Mesothelial cell of epicardium (in vitro differentiated cells): ENCODE measurements around the gene CXCR2. TPM values are rescaled to one million over a fixed set of nuclear protein-coding genes. Genes with fewer than 3 reads are reported as not detected.

Experiments used
- DNase-seq, 2 experiments: peaks; one replicate each; pipeline ENCODE4 v3.0.0; 2021; ENCODE audit warnings: low spot score in 2 of 2; ENCODE audit not compliant: unreplicated experiment in 2 of 2
- H3K27ac Mint-ChIP-seq: 2 replicates; pipeline ENCODE4 v1.8.0; 2021; ENCODE audit warnings: mixed read lengths
- H3K27me3 Mint-ChIP-seq: 2 replicates; pipeline ENCODE4 v1.8.0; 2021; ENCODE audit warnings: low read depth, mixed read lengths
- H3K36me3 Mint-ChIP-seq: 2 replicates; pipeline ENCODE4 v1.8.0; 2021; ENCODE audit warnings: mixed read lengths
- H3K4me1 Mint-ChIP-seq: 2 replicates; pipeline ENCODE4 v1.8.0; 2021; ENCODE audit warnings: mixed read lengths
- H3K4me3 Mint-ChIP-seq: 2 replicates; pipeline ENCODE4 v1.8.0; 2021; ENCODE audit warnings: mild to moderate bottlenecking, moderate library complexity, mixed read lengths
- H3K9me3 Mint-ChIP-seq: 2 replicates; pipeline ENCODE4 v1.8.0; 2021; ENCODE audit warnings: mixed read lengths
- total RNA-seq: library from RNA; stranded (reverse); gene quantifications from 3 replicates; pipeline ENCODE4 v1.2.1, GENCODE V29; 2021
- TF ChIP-seq, protein P1 (sequence below): fragments of 200-600 bp; sonication (generic); IDR thresholded peaks from one replicate; pipeline ENCODE4 v1.5.0; 2021; ENCODE audit warnings: antibody characterized with exemption; ENCODE audit not compliant: unreplicated experiment

The CXCR2 gene
- total RNA-seq, 1 donor from 2014 or later, result 0.83 TPM

DNA sequence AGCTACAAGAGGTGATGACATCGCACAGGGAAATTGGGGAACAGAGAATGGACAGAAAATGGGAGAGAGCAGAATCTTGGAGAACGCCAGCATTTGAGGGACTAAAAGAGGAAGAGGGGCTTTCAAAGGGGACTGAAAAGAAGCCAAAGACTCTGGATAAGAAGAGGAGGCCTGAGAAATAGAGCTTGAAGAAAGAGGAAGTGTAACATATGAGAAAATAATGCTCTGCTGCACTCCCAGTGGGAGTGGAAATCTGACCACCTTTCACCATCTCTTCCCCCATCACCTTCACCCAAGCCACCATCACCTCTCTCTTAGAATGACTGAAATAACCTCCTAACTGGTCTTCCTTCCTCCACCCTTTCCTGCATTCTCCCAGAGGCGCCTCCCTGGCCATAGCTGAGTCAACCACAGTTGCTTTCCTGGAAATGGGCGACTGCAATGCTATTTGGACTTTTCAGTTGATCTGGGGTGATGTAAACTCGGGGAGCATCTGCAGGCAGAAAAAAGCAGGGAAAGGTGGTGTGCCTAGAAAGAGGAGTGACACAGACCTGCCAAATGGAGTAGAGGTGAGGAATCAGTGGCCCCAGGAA lies 24.1 kb downstream of the CXCR2 start:
- peaks cover 6% of the 10 kb centered on the region for H3K9me3 Mint-ChIP-seq
- H3K27me3 Mint-ChIP-seq, result peaks cover 37% of the 10 kb centered on the region
- TF ChIP-seq, protein P1, sequence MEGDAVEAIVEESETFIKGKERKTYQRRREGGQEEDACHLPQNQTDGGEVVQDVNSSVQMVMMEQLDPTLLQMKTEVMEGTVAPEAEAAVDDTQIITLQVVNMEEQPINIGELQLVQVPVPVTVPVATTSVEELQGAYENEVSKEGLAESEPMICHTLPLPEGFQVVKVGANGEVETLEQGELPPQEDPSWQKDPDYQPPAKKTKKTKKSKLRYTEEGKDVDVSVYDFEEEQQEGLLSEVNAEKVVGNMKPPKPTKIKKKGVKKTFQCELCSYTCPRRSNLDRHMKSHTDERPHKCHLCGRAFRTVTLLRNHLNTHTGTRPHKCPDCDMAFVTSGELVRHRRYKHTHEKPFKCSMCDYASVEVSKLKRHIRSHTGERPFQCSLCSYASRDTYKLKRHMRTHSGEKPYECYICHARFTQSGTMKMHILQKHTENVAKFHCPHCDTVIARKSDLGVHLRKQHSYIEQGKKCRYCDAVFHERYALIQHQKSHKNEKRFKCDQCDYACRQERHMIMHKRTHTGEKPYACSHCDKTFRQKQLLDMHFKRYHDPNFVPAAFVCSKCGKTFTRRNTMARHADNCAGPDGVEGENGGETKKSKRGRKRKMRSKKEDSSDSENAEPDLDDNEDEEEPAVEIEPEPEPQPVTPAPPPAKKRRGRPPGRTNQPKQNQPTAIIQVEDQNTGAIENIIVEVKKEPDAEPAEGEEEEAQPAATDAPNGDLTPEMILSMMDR, result no peak
- no peak overlapping the region for H3K27ac Mint-ChIP-seq
- no peak overlapping the region for H3K4me3 Mint-ChIP-seq
- no peaks in the 10 kb centered on the region for H3K36me3 Mint-ChIP-seq
- no peak for DNase-seq
- H3K4me1 Mint-ChIP-seq, result no peaks in the 10 kb centered on the region

DNA sequence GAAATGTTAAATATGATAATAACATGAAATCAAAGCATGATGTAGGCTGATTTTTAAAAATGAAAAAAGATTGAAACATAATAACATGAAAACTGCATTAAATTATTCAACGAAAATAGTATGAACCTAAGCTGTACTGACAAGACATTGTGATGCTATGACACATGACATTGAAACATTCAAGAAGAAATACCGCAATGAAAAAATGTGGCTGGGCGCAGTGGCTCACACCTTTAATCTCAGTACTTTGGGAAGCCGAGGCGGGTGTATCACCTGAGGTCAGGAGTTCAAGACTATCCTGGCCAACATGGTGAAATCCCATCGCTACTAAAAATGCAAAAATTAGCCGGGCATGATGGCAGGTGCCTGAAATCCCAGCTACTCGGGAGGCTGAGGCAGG lies 26.3 kb downstream of the CXCR2 start:
- TF ChIP-seq, protein P1, result no peak
- Mint-ChIP-seq H3K27me3 (peaks cover 38% of the 10 kb centered on the region), H3K4me1 (no peaks in the 10 kb centered on the region), H3K9me3 (no peaks in the 10 kb centered on the region), H3K36me3 (no peaks in the 10 kb centered on the region), H3K4me3 (no peak overlapping the region), H3K27ac (no peak overlapping the region)
- no peak for DNase-seq

DNA sequence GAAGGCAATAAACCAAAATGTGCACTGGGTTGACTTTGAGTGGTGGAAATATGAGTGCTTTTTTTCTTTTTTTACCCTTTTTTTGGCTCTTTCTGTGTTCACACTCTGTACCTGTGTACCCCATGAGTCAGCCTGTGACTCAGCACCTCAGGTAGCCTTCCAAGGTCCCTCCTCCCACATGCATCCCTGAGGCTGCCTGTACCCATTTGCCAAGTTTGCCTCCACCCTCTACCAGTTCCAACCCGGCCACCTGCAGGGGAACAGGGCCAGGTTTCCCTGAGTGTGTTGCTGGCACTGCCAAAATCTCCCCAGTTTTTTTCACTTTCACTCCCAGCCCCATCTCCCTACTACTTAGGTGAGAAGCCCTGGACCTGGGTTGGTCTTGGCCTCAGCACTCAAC lies 26.9 kb downstream of the CXCR2 start:
- no peaks in the 10 kb centered on the region for H3K4me1 Mint-ChIP-seq
- H3K27ac Mint-ChIP-seq, result no peak overlapping the region
- no peak for DNase-seq
- H3K9me3 Mint-ChIP-seq, result no peaks in the 10 kb centered on the region
- TF ChIP-seq, protein P1, result no peak
- H3K36me3 Mint-ChIP-seq, result no peaks in the 10 kb centered on the region
- no peak overlapping the region for H3K4me3 Mint-ChIP-seq
- peaks cover 40% of the 10 kb centered on the region for H3K27me3 Mint-ChIP-seq

DNA sequence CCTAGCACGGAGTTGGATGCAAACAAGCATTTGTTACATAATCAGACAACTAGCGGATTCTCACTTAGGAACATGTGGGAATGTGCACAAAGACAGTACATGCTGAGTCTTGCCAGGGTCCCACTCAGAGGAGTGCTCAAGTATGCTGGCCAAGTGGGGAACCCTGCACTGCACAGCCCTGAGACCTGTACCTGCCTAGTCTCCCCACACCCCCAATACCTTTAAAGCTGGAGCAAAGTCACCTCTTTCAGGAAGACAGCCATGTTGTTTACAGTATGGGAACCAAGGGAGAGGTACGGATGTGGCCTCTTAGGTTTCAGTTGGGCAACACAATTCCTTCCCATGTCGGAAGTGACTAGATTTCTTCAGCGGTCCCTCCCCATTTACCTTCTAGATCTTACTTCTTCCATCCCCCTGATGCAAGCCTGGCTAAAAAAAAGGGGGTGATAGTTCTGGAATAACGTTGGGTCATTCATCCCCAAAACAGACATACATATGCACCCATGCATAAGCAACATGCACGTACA lies 30.2 kb downstream of the CXCR2 start:
- DNase-seq, result no peak
- H3K4me1 Mint-ChIP-seq, result no peaks in the 10 kb centered on the region
- no peak overlapping the region for H3K4me3 Mint-ChIP-seq
- H3K9me3 Mint-ChIP-seq, result no peaks in the 10 kb centered on the region
- H3K27ac Mint-ChIP-seq, result no peak overlapping the region
- peaks cover 30% of the 10 kb centered on the region for H3K27me3 Mint-ChIP-seq
- H3K36me3 Mint-ChIP-seq, result no peaks in the 10 kb centered on the region
- TF ChIP-seq, protein P1, result no peak

DNA sequence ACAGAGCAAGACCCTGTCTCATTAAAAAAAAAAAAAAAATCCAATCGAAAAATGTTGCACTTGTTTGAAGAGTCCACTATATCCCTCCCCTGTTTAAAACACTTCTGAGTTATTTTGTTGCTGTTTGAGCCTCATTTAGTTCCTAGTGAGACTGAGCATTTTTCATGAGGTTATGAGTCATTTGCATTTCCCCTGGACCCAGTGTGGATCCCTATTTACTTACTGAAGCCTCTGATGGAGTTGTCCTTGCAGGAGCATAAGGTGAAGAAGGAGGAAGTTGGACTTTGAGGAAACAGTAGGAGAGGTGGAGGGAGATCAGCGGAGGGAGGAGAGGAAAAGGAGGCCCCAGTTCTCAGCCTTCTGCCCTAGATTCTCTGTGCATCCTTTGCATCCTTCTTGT lies 35.8 kb downstream of the CXCR2 start:
- H3K4me1 Mint-ChIP-seq, result no peaks in the 10 kb centered on the region
- no peak overlapping the region for H3K27ac Mint-ChIP-seq
- no peak overlapping the region for H3K4me3 Mint-ChIP-seq
- no peaks in the 10 kb centered on the region for H3K9me3 Mint-ChIP-seq
- peaks cover 54% of the 10 kb centered on the region for H3K27me3 Mint-ChIP-seq
- TF ChIP-seq, protein P1, result no peak
- H3K36me3 Mint-ChIP-seq, result no peaks in the 10 kb centered on the region
- no peak for DNase-seq
